MM.1S (cell line): ENCODE data around the gene HES1.
A peak's percentile ranks its signal among the peaks of the same experiment; 100 is the strongest.

Experiments
- DNase-seq: peaks from one replicate; pipeline ENCODE4 v3.0.0-alpha.2; 2015
- H2AFZ ChIP-seq: fragments of 300-600 bp; sonication (generic); 2 replicates; pipeline ENCODE4 v1.6.0; 2016; ENCODE audit warnings: antibody characterized with exemption, low read length
- H3F3A ChIP-seq: fragments of 300-600 bp; sonication (generic); 2 replicates; pipeline ENCODE4 v1.6.1; 2016; ENCODE audit warnings: mild to moderate bottlenecking, antibody characterized with exemption, low read length, moderate library complexity, mixed read lengths; ENCODE audit not compliant: insufficient read depth
- H3K27ac ChIP-seq: fragments of 300-600 bp; sonication (generic); 2 replicates; pipeline ENCODE4 v1.5.1; 2016; ENCODE audit warnings: mild to moderate bottlenecking, low read length
- H3K27me3 ChIP-seq: fragments of 300-600 bp; sonication (generic); replicated peaks from 2 replicates; pipeline ENCODE4 v1.6.0; 2016; ENCODE audit warnings: low read length; ENCODE audit not compliant: insufficient read depth
- H3K36me3 ChIP-seq: fragments of 300-600 bp; sonication (generic); replicated peaks from 2 replicates; pipeline ENCODE4 v1.6.1; 2016; ENCODE audit warnings: mild to moderate bottlenecking, low read length, mixed read lengths; ENCODE audit not compliant: insufficient read depth
- H3K4me1 ChIP-seq: fragments of 300-600 bp; sonication (generic); 2 replicates; pipeline ENCODE4 v1.6.1; 2016; ENCODE audit warnings: low read length, mixed read lengths
- H3K4me2 ChIP-seq: fragments of 300-600 bp; sonication (generic); 2 replicates; pipeline ENCODE4 v1.6.0; 2016; ENCODE audit warnings: low read depth, low read length
- H3K4me3 ChIP-seq: fragments of 300-600 bp; sonication (generic); 2 replicates; pipeline ENCODE4 v1.5.1; 2016; ENCODE audit warnings: low read length, mixed read lengths
- H3K79me2 ChIP-seq: fragments of 300-600 bp; sonication (generic); 2 replicates; pipeline ENCODE4 v1.6.1; 2016; ENCODE audit warnings: mixed run types, low read length, mixed read lengths
- H3K9ac ChIP-seq: fragments of 300-600 bp; sonication (generic); 2 replicates; pipeline ENCODE4 v1.6.1; 2016; ENCODE audit warnings: low read length, mixed read lengths
- H3K9me2 ChIP-seq: fragments of 300-600 bp; sonication (generic); replicated peaks from 2 replicates; pipeline ENCODE4 v1.6.1; 2016; ENCODE audit warnings: mild to moderate bottlenecking, low read length, mixed read lengths; ENCODE audit not compliant: insufficient read depth
- H3K9me3 ChIP-seq: fragments of 300-600 bp; sonication (generic); replicated peaks from 2 replicates; pipeline ENCODE4 v1.6.1; 2016; ENCODE audit warnings: mild to moderate bottlenecking, low read length, mixed read lengths; ENCODE audit not compliant: insufficient read depth
- H4K20me1 ChIP-seq: fragments of 300-600 bp; sonication (generic); 2 replicates; pipeline ENCODE4 v1.6.1; 2016; ENCODE audit warnings: mild to moderate bottlenecking, low read length, moderate library complexity, mixed read lengths; ENCODE audit not compliant: insufficient read depth
- CTCF ChIP-seq: fragments of 300-600 bp; sonication (generic); IDR thresholded peaks from 2 replicates; pipeline ENCODE4 v1.5.1; 2016; ENCODE audit warnings: antibody characterized with exemption, low read length, mixed read lengths
- EZH2 ChIP-seq: fragments of 300-600 bp; sonication (generic); optimal IDR thresholded peaks from 2 replicates; pipeline ENCODE3; 2017; ENCODE audit warnings: low read depth, mild to moderate bottlenecking, antibody characterized with exemption, low read length, mixed read lengths
- EZH2phosphoT487 ChIP-seq: fragments of 300-600 bp; sonication (generic); IDR thresholded peaks from 2 replicates; pipeline ENCODE4 v1.6.1; 2018; ENCODE audit warnings: antibody characterized with exemption, low read length

The HES1 gene

GRCh38 chr3:194162070-194162678 lies 26.2 kb downstream of the HES1 start:
- Histone ChIP-seq H3F3A (no peaks in the 10 kb centered on the region), H3K9me2 (no peaks in the 10 kb centered on the region), H3K36me3 (no peaks in the 10 kb centered on the region), H4K20me1 (no peaks in the 10 kb centered on the region), H3K4me1 (peaks cover 16% of the 10 kb centered on the region), H2AFZ (peak overlapping the region; percentile 55), H3K4me2 (peak overlapping the region; percentile 61), H3K27me3 (no peaks in the 10 kb centered on the region), H3K9me3 (no peaks in the 10 kb centered on the region), H3K4me3 (peak overlapping the region; percentile 17; the same call in 1 of the 2 replicates), H3K27ac (no peak overlapping the region), H3K9ac (peak overlapping the region; percentile 7; the same call in 1 of the 2 replicates), H3K79me2 (no peaks in the 10 kb centered on the region)
- TF ChIP-seq EZH2: no peak
- no peak for TF ChIP-seq EZH2phosphoT487
- no peak for TF ChIP-seq CTCF
- DNase-seq: peak; percentile 79

- H3K4me1 ChIP-seq: peaks cover 16% of the 10 kb centered on the region
- no peaks in the 10 kb centered on the region for H3K79me2 ChIP-seq
- H3F3A ChIP-seq: no peaks in the 10 kb centered on the region
- peak overlapping the region; percentile 61; the same call in 1 of the 2 replicates for H3K4me2 ChIP-seq
- H3K9me3 ChIP-seq: no peaks in the 10 kb centered on the region
- no peak overlapping the region for H3K27ac ChIP-seq
- TF ChIP-seq EZH2phosphoT487 (no peak), EZH2 (no peak), CTCF (no peak)
- H3K27me3 ChIP-seq: no peaks in the 10 kb centered on the region
- H3K4me3 ChIP-seq: 0 out of 2 replicates have a peak overlapping the region, but pooled peaks have one; percentile 16
- H3K9me2 ChIP-seq: no peaks in the 10 kb centered on the region
- no peak for DNase-seq
- no peak overlapping the region for H2AFZ ChIP-seq
- no peaks in the 10 kb centered on the region for H3K36me3 ChIP-seq
- H3K9ac ChIP-seq: no peak overlapping the region
- H4K20me1 ChIP-seq: no peaks in the 10 kb centered on the region
Observed at GRCh38 chr3:194162817-194163584, 27.1 kb downstream of the HES1 start.

- H3K4me1 ChIP-seq: peaks cover 16% of the 10 kb centered on the region
Observed at GRCh38 chr3:194163697-194164096, 27.7 kb downstream of the HES1 start.

More at GRCh38 chr3:194163697-194164096, 27.7 kb downstream of the HES1 start:
- no peak overlapping the region for H2AFZ ChIP-seq
- no peak overlapping the region for H3K9ac ChIP-seq
- no peaks in the 10 kb centered on the region for H3K9me2 ChIP-seq
- H3F3A ChIP-seq: no peaks in the 10 kb centered on the region
- H4K20me1 ChIP-seq: no peaks in the 10 kb centered on the region
- H3K79me2 ChIP-seq: no peaks in the 10 kb centered on the region
- no peak overlapping the region for H3K4me2 ChIP-seq
- no peaks in the 10 kb centered on the region for H3K36me3 ChIP-seq
- no peak for DNase-seq
- H3K27ac ChIP-seq: no peak overlapping the region
- H3K27me3 ChIP-seq: no peaks in the 10 kb centered on the region
- H3K9me3 ChIP-seq: no peaks in the 10 kb centered on the region
- H3K4me3 ChIP-seq: no peak overlapping the region
- TF ChIP-seq CTCF (no peak), EZH2 (no peak), EZH2phosphoT487 (no peak)
